CD4-positive, CD25-positive, alpha-beta regulatory T cell (primary cell): ENCODE results near the gene STARD4. TPM values are rescaled to one million over a fixed set of nuclear protein-coding genes. Genes with fewer than 3 reads are reported as not detected.

Experiments used
- ATAC-seq, 2 donors: fragments of 150-1000 bp; cut with Tn5 transposase; one replicate each; pipeline ENCODE4 v1.10.0; 2021; ENCODE audit warnings: low read depth in 2 of 2, moderate number of reproducible peaks in 2 of 2, moderate library complexity in 1 of 2
- DNase-seq, 3 donors: peaks; one replicate each; pipeline versions ENCODE4 v3.0.0 to v3.0.0-alpha.2; 2012 to 2022; ENCODE audit warnings: mixed read lengths in 1 of 3
- H3K27ac ChIP-seq: one replicate; pipeline ENCODE4 v1.7.0; 2013; ENCODE audit warnings: mild to moderate bottlenecking, low read length; ENCODE audit not compliant: insufficient read depth, poor library complexity, severe bottlenecking
- H3K27me3 ChIP-seq: one replicate; pipeline ENCODE4 v1.7.0; 2013; ENCODE audit warnings: low read length; ENCODE audit not compliant: control insufficient read depth, insufficient read depth
- H3K36me3 ChIP-seq: one replicate; pipeline ENCODE4 v1.7.0; 2013; ENCODE audit warnings: mild to moderate bottlenecking, low read length, moderate library complexity; ENCODE audit not compliant: control insufficient read depth, insufficient read depth
- H3K4me1 ChIP-seq: 2 replicates; pipeline ENCODE4 v1.7.0; 2013; ENCODE audit warnings: mild to moderate bottlenecking, low read length; ENCODE audit not compliant: insufficient read depth, control insufficient read depth, poor library complexity, severe bottlenecking
- H3K4me3 ChIP-seq: one replicate; pipeline ENCODE4 v1.7.0; 2013; ENCODE audit warnings: low read depth, mild to moderate bottlenecking, low read length, moderate library complexity
- H3K9me3 ChIP-seq, 2 experiments: 1 replicate in 1 of 2; 2 replicates in 1 of 2; pipeline ENCODE4 v1.7.0; 2013; ENCODE audit warnings: low read length in 2 of 2, mild to moderate bottlenecking in 1 of 2, moderate library complexity in 1 of 2; ENCODE audit not compliant: control insufficient read depth in 2 of 2
- H3K27ac Mint-ChIP-seq, 3 donors: one replicate each; pipeline ENCODE4 v1.8.0; 2020 to 2022; ENCODE audit warnings: mild to moderate bottlenecking in 3 of 3, mixed read lengths in 3 of 3, moderate library complexity in 2 of 3
- H3K27me3 Mint-ChIP-seq: one replicate; pipeline ENCODE4 v1.8.0; 2022; ENCODE audit warnings: mild to moderate bottlenecking, mixed read lengths
- H3K36me3 Mint-ChIP-seq: one replicate; pipeline ENCODE4 v1.8.0; 2020; ENCODE audit warnings: mixed read lengths
- H3K4me1 Mint-ChIP-seq, 4 donors: one replicate each; pipeline ENCODE4 v1.8.0; 2020 to 2022; ENCODE audit warnings: mixed read lengths in 4 of 4, mild to moderate bottlenecking in 1 of 4
- H3K4me3 Mint-ChIP-seq, 4 donors: one replicate each; pipeline ENCODE4 v1.8.0; 2020 to 2022; ENCODE audit warnings: mild to moderate bottlenecking in 4 of 4, mixed read lengths in 4 of 4, moderate library complexity in 3 of 4
- H3K9me3 Mint-ChIP-seq, 7 donors: one replicate each; pipeline ENCODE4 v1.8.0; 2020 to 2022; ENCODE audit warnings: mixed read lengths in 7 of 7, mild to moderate bottlenecking in 3 of 7, moderate library complexity in 2 of 7
- polyA plus RNA-seq, 4 donors: library from polyadenylated mRNA; unstranded; fragments of 300-500 nt; fragmentation: Illumina TruSeq; gene quantifications; one replicate each; pipeline ENCODE4 v1.2.3, GENCODE V29; 2021
- total RNA-seq: library from RNA; stranded (reverse); gene quantifications from one replicate; pipeline ENCODE4 v1.2.3, GENCODE V29; 2022

The STARD4 gene
- total and polyA plus RNA-seq, 5 donors from 2014 or later = 2.7 to 14.4 (median 4.8) TPM

DNA sequence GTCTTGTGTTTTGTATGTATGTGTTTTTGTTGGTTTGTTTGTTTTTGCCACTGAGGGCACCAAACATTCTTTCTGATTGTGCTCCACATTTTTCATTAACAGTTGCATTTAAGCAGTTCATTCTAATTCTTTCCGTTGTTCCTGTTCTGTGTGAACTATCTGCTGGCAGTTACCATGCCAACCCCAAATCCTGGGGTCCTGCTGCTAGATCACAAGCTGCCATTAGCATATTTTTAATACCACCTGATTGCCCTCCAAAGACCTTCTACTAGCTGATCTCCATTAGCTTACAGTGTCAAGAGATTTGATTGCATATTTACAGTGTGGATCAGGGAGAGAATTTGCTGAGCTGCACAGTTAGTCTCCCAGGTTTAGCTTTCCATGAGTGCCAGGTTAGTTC lies 40.6 kb upstream of the STARD4 start:
- H3K4me1 ChIP-seq = no peaks in the 10 kb centered on the region
- H3K4me3 ChIP-seq = no peak overlapping the region
- Mint-ChIP-seq H3K4me1 (peaks cover 0 to 15% (median 1%) of the 10 kb centered on the region in 4 donors), H3K27ac (no peak overlapping the region), H3K27me3 (peaks cover 23% of the 10 kb centered on the region), H3K36me3 (no peaks in the 10 kb centered on the region), H3K9me3 (peaks cover 0 to 4% (median 0%) of the 10 kb centered on the region in 7 donors), H3K4me3 (no peak overlapping the region)
- peaks cover 14% of the 10 kb centered on the region for H3K27me3 ChIP-seq
- no peak overlapping the region for H3K27ac ChIP-seq
- no peaks in the 10 kb centered on the region for H3K9me3 ChIP-seq
- no peaks in the 10 kb centered on the region for H3K36me3 ChIP-seq
- DNase-seq (no peak), ATAC-seq (no peak)

DNA sequence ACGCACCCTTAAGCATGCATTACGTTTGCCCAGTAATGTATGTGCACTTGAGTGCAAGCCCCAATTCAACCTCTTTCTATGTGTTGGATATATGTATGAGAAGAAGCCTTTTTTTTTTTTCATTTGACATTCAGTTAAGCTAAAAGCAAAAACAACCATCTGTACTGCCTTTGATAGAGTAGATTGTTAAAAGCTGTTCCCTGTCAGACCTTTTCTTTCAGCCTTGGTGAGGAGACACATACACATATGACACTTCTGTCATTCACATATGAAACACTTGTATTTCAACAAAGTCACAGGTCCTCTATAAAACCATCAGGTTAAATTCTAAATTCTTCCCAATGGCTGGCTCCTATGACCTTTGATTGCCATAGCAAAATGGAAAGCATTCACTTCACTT lies 40.2 kb upstream of the STARD4 start:
- ATAC-seq = no peak
- Mint-ChIP-seq H3K27me3 (peaks cover 19% of the 10 kb centered on the region), H3K4me3 (no peak overlapping the region), H3K9me3 (peaks cover 0 to 3% (median 0%) of the 10 kb centered on the region in 7 donors), H3K4me1 (peaks cover 0 to 15% (median 1%) of the 10 kb centered on the region in 4 donors), H3K27ac (no peak overlapping the region), H3K36me3 (no peaks in the 10 kb centered on the region)
- Histone ChIP-seq H3K4me3 (no peak overlapping the region), H3K4me1 (no peaks in the 10 kb centered on the region), H3K36me3 (no peaks in the 10 kb centered on the region), H3K9me3 (no peaks in the 10 kb centered on the region), H3K27me3 (peaks cover 14% of the 10 kb centered on the region), H3K27ac (no peak overlapping the region)
- no peak for DNase-seq

DNA sequence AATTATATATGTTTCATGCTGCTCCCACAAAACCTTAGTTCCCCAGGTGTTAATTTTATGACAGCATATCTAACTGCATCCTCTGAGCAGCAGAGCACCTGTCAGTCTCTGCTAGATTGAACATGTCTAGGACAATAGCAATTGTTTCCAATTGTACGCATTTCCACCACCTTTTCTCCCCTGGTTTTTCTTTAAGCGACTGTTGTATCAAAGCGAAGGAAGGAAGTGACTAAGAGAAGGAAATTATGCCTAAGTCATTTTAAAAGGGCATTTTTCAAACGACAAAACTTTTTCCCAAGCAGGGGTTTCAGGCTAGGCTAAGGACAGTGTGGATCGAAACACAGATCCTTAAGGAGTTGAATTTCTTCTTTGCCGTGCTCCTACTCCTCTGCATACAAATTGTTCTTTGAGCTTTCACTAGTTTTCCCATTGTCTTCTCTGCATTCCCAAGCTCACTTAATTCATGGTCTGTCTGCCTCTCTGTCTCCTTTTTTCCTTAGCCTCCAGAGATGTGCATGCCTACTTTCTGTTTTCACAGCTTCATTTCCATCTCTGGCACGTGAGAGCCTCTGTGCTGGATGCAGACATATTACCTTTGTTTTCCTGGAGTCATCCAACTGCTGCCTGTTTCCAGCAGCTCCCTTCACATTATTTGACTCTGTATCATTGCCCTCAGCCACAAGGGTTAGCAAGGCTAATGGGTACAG lies 39.4 kb upstream of the STARD4 start:
- Histone ChIP-seq H3K4me1 (no peaks in the 10 kb centered on the region), H3K4me3 (no peak overlapping the region), H3K9me3 (no peaks in the 10 kb centered on the region), H3K27ac (no peak overlapping the region), H3K27me3 (peaks cover 14% of the 10 kb centered on the region), H3K36me3 (no peaks in the 10 kb centered on the region)
- Mint-ChIP-seq H3K9me3 (peaks cover 0 to 3% (median 0%) of the 10 kb centered on the region in 7 donors), H3K36me3 (no peaks in the 10 kb centered on the region), H3K27me3 (peaks cover 13% of the 10 kb centered on the region), H3K27ac (no peak overlapping the region), H3K4me3 (no peak overlapping the region), H3K4me1 (peaks cover 0 to 15% (median 1%) of the 10 kb centered on the region in 4 donors)
- no peak for ATAC-seq
- DNase-seq = no peak

DNA sequence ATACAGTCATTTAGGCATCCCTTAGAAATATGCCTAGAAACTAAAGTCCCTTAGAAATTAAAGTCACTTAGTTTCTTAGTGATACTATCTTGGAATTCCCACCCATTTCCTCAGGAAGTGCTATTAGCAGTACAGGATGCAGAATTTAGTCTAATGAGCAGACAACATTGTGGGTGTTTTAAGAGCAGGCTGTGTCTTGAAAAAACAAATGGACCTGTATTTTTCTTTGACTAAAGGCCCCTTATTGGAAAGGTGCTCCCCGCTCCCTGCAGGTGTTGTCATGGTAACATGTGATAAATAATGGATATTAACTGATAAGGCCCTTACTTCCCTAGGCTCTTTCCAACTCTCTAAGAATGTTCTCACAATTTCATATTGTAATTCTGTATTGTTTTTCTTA lies 38.8 kb upstream of the STARD4 start:
- Mint-ChIP-seq H3K27ac (no peak overlapping the region), H3K36me3 (no peaks in the 10 kb centered on the region), H3K27me3 (peaks cover 12% of the 10 kb centered on the region), H3K9me3 (peaks cover 0 to 3% (median 0%) of the 10 kb centered on the region in 7 donors), H3K4me1 (peaks cover 0 to 15% (median 1%) of the 10 kb centered on the region in 4 donors), H3K4me3 (no peak overlapping the region)
- Histone ChIP-seq H3K27me3 (peaks cover 14% of the 10 kb centered on the region), H3K4me3 (no peak overlapping the region), H3K36me3 (no peaks in the 10 kb centered on the region), H3K4me1 (no peaks in the 10 kb centered on the region), H3K9me3 (no peaks in the 10 kb centered on the region), H3K27ac (no peak overlapping the region)
- DNase-seq (no peak), ATAC-seq (no peak)

DNA sequence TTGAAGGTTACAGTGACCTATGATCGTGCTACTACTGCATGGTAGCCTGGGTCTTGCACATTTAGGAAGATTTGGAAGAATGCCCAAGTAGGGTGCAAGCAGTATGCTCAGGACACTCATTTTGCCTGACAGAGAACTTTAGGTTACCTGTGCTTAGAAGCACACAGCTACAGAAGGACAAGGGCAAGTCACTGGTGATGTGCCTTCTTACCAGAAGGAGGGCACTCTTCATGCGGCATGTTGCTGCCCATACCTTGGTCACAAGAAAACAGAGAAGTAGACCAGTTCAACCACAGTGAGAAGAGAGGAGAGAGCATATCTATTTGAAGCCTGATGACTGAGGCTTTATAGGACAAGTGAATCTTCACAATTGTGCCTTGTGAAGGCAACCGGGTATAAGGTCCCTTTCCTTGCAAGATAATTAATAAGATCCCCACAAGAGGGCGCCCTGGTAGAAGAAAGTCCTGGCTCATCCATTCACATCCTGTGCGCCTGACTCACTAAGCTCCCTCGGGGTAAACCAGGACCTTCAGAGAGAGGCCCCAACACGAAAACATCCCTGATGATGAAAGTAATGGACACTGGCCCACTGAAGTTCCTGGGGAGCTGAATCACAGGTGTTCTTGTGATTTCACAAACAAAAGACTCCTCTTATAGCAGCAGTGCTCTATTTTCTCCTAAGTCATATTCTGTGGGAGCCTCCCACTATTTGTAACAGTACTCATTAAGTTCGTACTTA lies 38.1 kb upstream of the STARD4 start:
- ATAC-seq (peak; percentile 78 to 82), DNase-seq (peak; percentile 41 to 82 (median 58))
- Histone ChIP-seq H3K4me3 (no peak overlapping the region), H3K9me3 (no peaks in the 10 kb centered on the region), H3K27me3 (peaks cover 14% of the 10 kb centered on the region), H3K36me3 (no peaks in the 10 kb centered on the region), H3K27ac (no peak overlapping the region), H3K4me1 (no peaks in the 10 kb centered on the region)
- no peak overlapping the region for H3K27ac Mint-ChIP-seq
- H3K27me3 Mint-ChIP-seq = peaks cover 15% of the 10 kb centered on the region
- H3K4me1 Mint-ChIP-seq = peaks cover 0 to 15% (median 1%) of the 10 kb centered on the region in 4 donors
- H3K4me3 Mint-ChIP-seq = no peak overlapping the region
- H3K9me3 Mint-ChIP-seq = peaks cover 0 to 3% (median 0%) of the 10 kb centered on the region in 7 donors
- no peaks in the 10 kb centered on the region for H3K36me3 Mint-ChIP-seq

DNA sequence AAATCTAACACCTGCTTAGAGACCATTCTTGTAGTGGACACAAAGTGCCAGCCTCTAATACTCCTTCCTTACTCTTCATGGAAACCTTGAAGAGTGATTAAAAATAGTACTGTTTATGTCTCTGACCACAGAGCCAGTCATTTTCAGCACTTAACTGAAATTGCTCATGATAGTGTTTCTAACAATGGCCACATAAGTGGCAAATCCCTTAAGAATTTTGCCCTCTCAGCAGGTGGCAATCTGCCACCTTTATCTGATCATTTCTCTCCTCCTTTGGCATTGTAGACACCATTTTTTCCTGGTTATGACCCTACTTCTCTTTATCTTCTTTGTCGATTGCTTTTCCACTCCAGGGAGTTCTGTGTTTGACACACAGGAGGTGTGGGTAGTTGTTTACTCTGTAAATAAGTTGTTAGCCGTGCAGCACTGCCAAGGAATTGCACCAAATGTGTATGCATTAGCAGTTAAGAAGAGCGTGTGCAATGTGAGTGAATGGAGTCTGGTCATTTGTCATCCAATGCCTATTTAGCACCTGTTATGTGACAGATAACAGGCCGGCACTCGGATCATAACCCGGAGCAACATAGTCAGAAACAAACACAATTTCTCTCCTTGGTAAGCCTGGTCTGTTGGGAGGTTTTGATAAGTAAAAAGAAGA lies 36.8 kb upstream of the STARD4 start:
- ATAC-seq (no peak), DNase-seq (no peak)
- no peaks in the 10 kb centered on the region for H3K36me3 Mint-ChIP-seq
- peaks cover 14% of the 10 kb centered on the region for H3K27me3 ChIP-seq
- no peak overlapping the region for H3K4me3 Mint-ChIP-seq
- no peaks in the 10 kb centered on the region for H3K4me1 ChIP-seq
- H3K4me1 Mint-ChIP-seq = peaks cover 0 to 15% (median 1%) of the 10 kb centered on the region in 4 donors
- no peaks in the 10 kb centered on the region for H3K9me3 ChIP-seq
- H3K9me3 Mint-ChIP-seq = peaks cover 0 to 1% (median 0%) of the 10 kb centered on the region in 7 donors
- H3K27me3 Mint-ChIP-seq = peaks cover 21% of the 10 kb centered on the region
- no peak overlapping the region for H3K4me3 ChIP-seq
- no peak overlapping the region for H3K27ac Mint-ChIP-seq
- no peaks in the 10 kb centered on the region for H3K36me3 ChIP-seq
- H3K27ac ChIP-seq = no peak overlapping the region

DNA sequence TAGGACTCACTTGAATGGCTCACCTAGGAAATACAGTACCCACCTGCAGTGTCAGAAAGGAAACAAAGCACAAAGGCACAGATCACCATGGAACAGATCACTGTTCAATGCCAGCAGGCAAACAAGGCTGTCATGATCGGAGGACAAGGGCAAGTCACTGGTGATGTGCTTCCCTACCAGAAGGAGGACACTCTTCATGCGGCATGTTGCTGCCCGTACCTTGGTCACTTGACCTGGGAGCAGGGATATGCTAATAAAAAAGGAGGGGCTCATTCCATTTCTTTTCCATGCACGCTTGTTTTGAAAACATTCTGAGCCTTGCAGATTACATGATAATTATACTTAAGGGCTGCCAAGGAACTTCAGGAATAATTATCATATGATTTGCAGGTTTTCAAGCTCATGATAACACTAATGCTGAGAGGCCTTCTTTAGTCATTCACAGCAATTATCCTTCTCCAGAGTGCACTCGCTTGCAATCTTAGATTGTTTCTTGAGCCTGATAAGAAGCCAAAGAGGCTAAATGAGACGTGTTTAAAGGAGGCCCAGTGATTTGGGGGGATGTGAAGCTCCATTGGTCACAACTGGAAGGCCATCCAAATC lies 36.1 kb upstream of the STARD4 start:
- H3K4me1 Mint-ChIP-seq = peaks cover 0 to 15% (median 1%) of the 10 kb centered on the region in 4 donors
- no peak overlapping the region for H3K27ac Mint-ChIP-seq

More for the DNA sequence above, 36.1 kb upstream of the STARD4 start:
- no peak overlapping the region for H3K4me3 ChIP-seq
- DNase-seq (no peak), ATAC-seq (no peak)
- Mint-ChIP-seq H3K27me3 (peaks cover 21% of the 10 kb centered on the region), H3K36me3 (no peaks in the 10 kb centered on the region), H3K9me3 (peaks cover 0 to 2% (median 0%) of the 10 kb centered on the region in 7 donors), H3K4me3 (no peak overlapping the region)
- no peaks in the 10 kb centered on the region for H3K36me3 ChIP-seq
- H3K27me3 ChIP-seq = peaks cover 11% of the 10 kb centered on the region
- no peaks in the 10 kb centered on the region for H3K9me3 ChIP-seq
- no peak overlapping the region for H3K27ac ChIP-seq
- no peaks in the 10 kb centered on the region for H3K4me1 ChIP-seq
